HCT116 (cell line): ENCODE data around the gene BCAN.

Experiments
- EGR1 ChIP-seq: IDR thresholded peaks from 2 replicates; pipeline ENCODE4 v1.6.1; 2012; ENCODE audit warnings: low read depth
- ELF1 ChIP-seq: IDR thresholded peaks from 2 replicates; pipeline ENCODE4 v1.6.1; 2012; ENCODE audit warnings: low read depth, borderline replicate concordance
- EZH2 ChIP-seq: fragments of 200-600 bp; sonication (generic); IDR thresholded peaks from 2 replicates; pipeline ENCODE4 v1.6.1; 2017; ENCODE audit warnings: antibody characterized with exemption, mixed run types
- EZH2phosphoT487 ChIP-seq: fragments of 200-600 bp; IDR thresholded peaks from 2 replicates; pipeline ENCODE4 v1.6.1; 2018; ENCODE audit warnings: antibody characterized with exemption, borderline replicate concordance
- POLR2A ChIP-seq: IDR thresholded peaks from 2 replicates; pipeline ENCODE4 v1.7.0; 2011; ENCODE audit warnings: borderline replicate concordance; ENCODE audit not compliant: insufficient read depth, insufficient read length; ENCODE audit errors: extremely low read depth
- POLR2AphosphoS5 ChIP-seq: IDR thresholded peaks from 2 replicates; pipeline ENCODE4 v1.6.1; 2011; ENCODE audit warnings: mild to moderate bottlenecking, low read depth, low read length, moderate library complexity
- RAD21 ChIP-seq: IDR thresholded peaks from 2 replicates; pipeline ENCODE4 v1.6.1; 2012; ENCODE audit warnings: low read depth, mild to moderate bottlenecking
- SIN3A ChIP-seq: IDR thresholded peaks from 2 replicates; pipeline ENCODE4 v1.6.1; 2012; ENCODE audit warnings: low read depth
- SP1 ChIP-seq: IDR thresholded peaks from 2 replicates; pipeline ENCODE4 v1.6.1; 2012; ENCODE audit warnings: low read depth
- SRF ChIP-seq: IDR thresholded peaks from 2 replicates; pipeline ENCODE4 v1.6.1; 2012; ENCODE audit warnings: low read depth
- ZFX ChIP-seq: fragments of 450-650 bp; IDR thresholded peaks from 2 replicates; pipeline ENCODE4 v1.6.1; 2017
- TF ChIP-seq, protein P1 (sequence below), 3 experiments: fragments of 200-600 bp in 1 of 3; sonication (generic) in 1 of 3; IDR thresholded peaks in 2 of 3; conservative IDR thresholded peaks in 1 of 3; 2 replicates each; pipeline ENCODE4 v1.5.1; 2012 to 2017; ENCODE audit warnings: low read depth in 2 of 3, low read length in 2 of 3, antibody characterized with exemption in 1 of 3, borderline replicate concordance in 1 of 3, control low read depth in 1 of 3, mild to moderate bottlenecking in 1 of 3, mixed read lengths in 1 of 3, mixed run types in 1 of 3, moderate library complexity in 1 of 3; ENCODE audit not compliant: insufficient read depth in 1 of 3
- TF ChIP-seq, protein P2 (sequence below): IDR thresholded peaks from 2 replicates; pipeline ENCODE4 v1.6.1; 2012; ENCODE audit warnings: low read depth
- TF ChIP-seq, protein P3 (sequence below): IDR thresholded peaks from 2 replicates; pipeline ENCODE4 v1.6.1; 2012

DNA sequence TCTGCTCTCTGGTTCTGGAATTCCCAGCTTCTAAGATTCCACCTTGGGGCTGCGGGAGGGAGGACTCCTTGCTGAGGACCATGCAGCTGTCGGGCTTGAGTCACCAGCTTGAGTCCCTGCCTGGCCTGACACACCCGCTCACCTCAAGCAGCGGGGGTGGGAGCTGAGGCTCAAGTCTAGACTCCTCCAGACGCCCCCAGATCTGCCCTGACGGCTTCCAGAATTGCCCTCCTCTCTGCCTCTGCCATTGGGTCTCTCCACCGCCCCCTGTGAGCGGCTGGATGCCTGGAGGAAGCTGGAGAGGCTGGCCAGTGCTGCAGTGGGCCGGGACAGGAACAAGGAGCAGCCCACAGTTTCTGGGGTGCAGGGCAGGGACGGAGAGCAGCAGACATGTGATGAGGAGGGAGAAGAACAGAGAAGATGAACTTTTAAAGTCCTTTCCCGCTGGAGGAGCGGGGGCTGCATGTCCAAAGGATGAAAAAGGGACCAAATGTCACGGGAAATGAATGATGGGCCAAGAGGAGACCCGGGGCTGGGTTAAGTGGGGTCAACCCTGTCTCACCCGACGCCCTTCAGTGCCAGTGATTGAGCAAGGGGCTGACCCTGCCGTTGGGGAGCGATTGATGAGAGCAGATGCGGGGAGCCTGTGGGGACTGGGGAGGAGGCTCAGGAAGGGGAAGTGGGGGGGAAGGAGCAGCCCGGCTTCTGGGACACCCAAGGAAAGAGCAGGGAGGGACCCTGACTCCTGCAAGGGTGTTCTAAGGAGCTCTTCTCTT lies 49.9 kb downstream of the BCAN start:
- TF ChIP-seq, protein P1, sequence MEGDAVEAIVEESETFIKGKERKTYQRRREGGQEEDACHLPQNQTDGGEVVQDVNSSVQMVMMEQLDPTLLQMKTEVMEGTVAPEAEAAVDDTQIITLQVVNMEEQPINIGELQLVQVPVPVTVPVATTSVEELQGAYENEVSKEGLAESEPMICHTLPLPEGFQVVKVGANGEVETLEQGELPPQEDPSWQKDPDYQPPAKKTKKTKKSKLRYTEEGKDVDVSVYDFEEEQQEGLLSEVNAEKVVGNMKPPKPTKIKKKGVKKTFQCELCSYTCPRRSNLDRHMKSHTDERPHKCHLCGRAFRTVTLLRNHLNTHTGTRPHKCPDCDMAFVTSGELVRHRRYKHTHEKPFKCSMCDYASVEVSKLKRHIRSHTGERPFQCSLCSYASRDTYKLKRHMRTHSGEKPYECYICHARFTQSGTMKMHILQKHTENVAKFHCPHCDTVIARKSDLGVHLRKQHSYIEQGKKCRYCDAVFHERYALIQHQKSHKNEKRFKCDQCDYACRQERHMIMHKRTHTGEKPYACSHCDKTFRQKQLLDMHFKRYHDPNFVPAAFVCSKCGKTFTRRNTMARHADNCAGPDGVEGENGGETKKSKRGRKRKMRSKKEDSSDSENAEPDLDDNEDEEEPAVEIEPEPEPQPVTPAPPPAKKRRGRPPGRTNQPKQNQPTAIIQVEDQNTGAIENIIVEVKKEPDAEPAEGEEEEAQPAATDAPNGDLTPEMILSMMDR (IDR thresholded peaks at IDR 0.05 in 2 of 3, conservative IDR thresholded peaks at IDR 0.05 in 1 of 3; ENCODE audit: borderline replicate concordance in 1 of 3, insufficient read depth in 1 of 3, low read depth in 2 of 3, low read length in 2 of 3) = peak in 1 of 3 experiments; percentile 12; a peak in 1 of 6 replicates
- TF ChIP-seq POLR2A = no peak
- no peak for TF ChIP-seq SRF
- no peak for TF ChIP-seq RAD21
- no peak for TF ChIP-seq SIN3A
- TF ChIP-seq EGR1 = no peak
- TF ChIP-seq POLR2AphosphoS5 = no peak
- TF ChIP-seq, protein P2, sequence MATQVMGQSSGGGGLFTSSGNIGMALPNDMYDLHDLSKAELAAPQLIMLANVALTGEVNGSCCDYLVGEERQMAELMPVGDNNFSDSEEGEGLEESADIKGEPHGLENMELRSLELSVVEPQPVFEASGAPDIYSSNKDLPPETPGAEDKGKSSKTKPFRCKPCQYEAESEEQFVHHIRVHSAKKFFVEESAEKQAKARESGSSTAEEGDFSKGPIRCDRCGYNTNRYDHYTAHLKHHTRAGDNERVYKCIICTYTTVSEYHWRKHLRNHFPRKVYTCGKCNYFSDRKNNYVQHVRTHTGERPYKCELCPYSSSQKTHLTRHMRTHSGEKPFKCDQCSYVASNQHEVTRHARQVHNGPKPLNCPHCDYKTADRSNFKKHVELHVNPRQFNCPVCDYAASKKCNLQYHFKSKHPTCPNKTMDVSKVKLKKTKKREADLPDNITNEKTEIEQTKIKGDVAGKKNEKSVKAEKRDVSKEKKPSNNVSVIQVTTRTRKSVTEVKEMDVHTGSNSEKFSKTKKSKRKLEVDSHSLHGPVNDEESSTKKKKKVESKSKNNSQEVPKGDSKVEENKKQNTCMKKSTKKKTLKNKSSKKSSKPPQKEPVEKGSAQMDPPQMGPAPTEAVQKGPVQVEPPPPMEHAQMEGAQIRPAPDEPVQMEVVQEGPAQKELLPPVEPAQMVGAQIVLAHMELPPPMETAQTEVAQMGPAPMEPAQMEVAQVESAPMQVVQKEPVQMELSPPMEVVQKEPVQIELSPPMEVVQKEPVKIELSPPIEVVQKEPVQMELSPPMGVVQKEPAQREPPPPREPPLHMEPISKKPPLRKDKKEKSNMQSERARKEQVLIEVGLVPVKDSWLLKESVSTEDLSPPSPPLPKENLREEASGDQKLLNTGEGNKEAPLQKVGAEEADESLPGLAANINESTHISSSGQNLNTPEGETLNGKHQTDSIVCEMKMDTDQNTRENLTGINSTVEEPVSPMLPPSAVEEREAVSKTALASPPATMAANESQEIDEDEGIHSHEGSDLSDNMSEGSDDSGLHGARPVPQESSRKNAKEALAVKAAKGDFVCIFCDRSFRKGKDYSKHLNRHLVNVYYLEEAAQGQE = no peak
- TF ChIP-seq SP1 = no peak
- TF ChIP-seq, protein P3, sequence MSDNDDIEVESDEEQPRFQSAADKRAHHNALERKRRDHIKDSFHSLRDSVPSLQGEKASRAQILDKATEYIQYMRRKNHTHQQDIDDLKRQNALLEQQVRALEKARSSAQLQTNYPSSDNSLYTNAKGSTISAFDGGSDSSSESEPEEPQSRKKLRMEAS = no peak
- TF ChIP-seq EZH2 = no peak
- no peak for TF ChIP-seq ZFX
- no peak for TF ChIP-seq EZH2phosphoT487
- no peak for TF ChIP-seq ELF1
